Activated effector memory CD4-positive, alpha-beta T cell treated with Interleukin-2 at 50 U/mL for 16 hours (primary cell): Measurements from ENCODE around the gene CPED1.
"Not testable (repeated sequence)": the region's sequence is repeated elsewhere in the genome, so short reads cannot be mapped to it uniquely, and the experiment has no call there.

Source experiments
- DNase-seq: peaks from one replicate; pipeline ENCODE4 v3.0.0-alpha.2; 2020

CPED1 gene

GRCh38 chr7:121271098-121271497 is 282.6 kb downstream of the CPED1 start:
- DNase-seq = no peak

DNA sequence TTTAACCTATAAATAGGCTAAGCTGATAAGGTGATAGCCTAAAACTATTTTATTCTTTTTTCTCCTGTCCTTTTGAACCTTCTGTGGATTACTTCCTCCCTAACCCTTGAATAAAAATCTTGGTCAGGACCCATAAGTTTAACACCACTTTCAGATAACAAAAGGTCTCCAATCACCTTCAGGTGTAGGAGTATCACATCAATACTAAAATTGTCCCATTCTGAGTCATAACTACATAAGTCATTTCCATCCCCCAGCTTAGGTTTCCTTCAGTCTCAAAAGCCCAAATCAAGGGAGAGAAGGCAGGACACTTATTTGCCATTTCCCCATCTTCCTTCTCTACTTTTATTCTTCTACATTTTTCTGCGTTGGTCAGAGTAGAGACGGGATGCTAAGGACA is 283.4 kb downstream of the CPED1 start:
- DNase-seq = no peak

GRCh38 chr7:121272676-121273075 is 284.2 kb downstream of the CPED1 start:
- DNase-seq = no peak

DNA sequence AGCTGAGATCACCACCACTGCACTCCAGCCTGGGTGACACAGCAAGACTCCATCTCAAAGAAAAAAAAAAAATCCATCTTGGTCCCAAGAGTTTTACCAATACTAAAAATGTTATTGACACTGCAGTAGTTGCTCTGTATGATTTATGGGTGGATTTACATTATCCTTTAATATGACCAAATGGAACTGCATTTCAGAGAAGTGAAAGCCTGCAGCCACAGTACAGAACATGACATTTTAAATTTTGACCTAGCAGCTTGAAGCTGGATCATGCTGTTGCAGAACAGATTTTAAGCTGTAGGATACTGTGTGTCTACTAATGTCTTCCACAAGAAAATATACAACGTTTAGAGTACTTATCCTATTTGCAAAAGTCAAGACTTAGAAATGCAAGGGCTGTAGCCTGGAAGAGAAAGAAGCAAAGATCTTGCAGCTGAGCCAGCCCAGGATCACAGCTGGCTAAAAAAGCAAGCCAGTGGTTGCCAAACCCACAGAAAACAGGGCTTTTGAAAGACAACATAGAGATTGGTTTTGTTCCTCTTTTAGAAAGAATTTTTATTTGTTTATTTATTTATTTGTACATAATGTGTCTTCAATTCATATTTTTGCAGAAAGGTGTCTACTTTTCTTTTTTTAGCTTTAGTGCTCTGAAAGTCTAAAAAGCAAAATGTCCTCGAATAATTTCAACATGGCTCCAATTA is 285.1 kb downstream of the CPED1 start:
- DNase-seq = no peak

- no peak for DNase-seq
These were observed 286.0 kb downstream of the CPED1 start for GRCh38 chr7:121274467-121274866.

- no peak for DNase-seq
These were observed 286.7 kb downstream of the CPED1 start for GRCh38 chr7:121275204-121275603.

DNA sequence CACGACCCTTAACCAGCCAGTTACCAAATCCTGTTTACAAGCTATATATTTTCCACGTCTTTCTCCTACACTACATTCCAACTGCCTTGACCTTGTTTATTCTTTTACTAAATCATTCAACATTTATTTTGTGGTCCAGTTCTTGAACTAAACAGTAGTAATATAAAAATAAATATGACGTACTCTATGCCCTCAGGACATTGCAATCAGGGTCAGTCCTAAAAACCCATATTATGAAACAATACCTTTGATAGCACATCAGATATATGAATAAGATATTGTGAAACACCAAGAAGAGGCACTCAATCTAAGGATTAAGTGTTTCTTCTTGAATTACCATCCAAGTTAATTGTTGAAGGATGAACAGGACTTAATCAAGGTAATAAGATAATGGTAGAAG is 287.8 kb downstream of the CPED1 start:
- DNase-seq = no peak

DNA sequence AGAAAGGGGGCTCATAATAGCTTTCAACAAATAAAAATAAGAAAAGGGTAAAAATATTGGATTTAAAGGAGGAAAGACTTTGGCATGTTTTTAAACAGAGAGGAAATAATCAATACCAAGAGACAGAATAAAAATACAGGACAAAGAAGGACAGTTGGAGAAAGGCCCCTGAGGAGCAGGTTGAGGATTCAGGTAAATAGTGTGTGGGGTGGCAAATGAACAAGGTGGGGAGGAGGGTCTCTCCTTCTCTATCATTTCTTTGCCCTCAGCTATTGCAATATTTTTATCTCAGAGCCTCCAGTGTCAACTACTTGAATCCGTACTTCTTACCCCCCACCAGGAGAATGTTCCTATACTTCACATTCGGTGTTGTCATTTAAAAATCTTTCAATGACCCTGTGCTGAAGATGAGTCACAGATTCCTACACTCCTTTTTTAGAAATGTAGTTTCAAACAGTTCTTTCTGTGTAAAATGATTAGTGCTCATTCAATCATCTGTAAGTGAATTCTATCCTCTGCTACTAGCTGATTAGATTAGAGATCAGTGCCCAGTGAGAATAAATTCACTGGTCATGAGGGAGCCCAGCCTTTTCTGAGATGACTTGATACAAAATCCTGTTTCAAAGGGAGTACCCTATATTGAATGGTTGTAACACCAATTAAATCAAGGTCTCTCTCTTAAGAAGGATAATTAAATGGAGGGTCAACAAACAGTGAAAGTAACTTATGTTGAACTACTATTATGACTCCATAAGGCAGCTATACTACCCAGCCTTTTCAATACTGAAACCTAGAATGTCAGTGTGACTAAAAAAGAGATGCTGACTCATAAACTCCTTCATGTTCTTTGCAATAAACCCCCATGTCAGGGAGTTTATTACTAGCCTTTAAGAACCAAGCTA is 289.9 kb downstream of the CPED1 start:
- DNase-seq = no peak

GRCh38 chr7:121279060-121279620 is 290.6 kb downstream of the CPED1 start:
- DNase-seq = no peak

DNA sequence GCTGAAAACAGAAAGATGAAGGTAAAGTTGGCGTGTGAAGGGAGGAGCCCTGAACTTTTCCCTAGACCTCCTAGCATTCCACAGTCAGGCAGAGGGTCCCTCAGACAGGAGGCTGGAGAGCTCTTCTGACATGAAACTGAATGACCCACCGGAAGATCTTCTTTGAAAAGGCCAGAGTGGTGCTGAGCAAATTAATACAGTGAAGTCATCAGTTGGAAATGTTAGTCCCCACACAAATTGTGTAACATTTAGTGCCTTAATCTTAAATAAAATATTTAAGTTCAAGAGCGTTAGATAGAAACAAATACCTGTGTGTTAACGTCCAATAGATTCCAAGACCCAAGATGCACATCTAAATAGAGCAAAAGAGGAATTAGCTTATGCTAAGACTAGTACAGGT is 291.3 kb downstream of the CPED1 start:
- no peak for DNase-seq

DNA sequence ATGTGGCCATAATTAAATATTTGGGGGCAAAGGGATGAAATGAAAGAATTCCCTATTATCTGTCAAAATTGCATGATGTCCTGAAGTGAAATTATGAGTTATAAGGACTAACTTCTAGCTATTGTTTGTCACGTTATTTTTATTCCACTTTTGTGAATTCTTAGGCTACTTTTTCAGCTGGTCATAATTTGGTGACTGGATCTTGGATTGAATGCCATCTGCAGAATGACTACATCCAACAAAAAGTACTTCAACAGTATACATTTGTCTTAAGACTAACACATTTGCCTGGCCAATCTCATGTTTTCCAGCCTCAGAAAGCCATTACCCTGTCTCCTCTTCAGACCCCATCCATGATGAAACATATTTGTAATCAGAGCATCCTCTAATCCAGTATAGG is 292.1 kb downstream of the CPED1 start:
- DNase-seq = no peak

DNA sequence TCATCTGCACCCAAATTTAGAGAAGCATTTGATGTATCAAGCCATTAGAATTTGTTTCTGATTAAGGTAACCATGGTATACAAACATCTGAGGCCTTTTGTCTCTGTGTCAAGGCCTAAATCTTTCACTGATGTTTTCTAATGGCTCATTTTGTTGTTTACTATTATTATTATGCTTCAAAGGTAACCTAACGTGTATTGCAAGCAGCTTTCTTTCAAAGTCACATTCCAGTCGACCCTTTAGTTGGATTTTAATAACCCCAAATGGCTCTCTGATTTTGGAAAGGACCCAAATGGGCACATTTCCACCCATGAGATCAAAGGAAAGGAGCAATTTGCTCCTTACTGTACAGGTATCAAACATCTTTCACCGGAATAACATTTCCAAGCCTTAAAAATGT is 293.6 kb downstream of the CPED1 start:
- no peak for DNase-seq

DNA sequence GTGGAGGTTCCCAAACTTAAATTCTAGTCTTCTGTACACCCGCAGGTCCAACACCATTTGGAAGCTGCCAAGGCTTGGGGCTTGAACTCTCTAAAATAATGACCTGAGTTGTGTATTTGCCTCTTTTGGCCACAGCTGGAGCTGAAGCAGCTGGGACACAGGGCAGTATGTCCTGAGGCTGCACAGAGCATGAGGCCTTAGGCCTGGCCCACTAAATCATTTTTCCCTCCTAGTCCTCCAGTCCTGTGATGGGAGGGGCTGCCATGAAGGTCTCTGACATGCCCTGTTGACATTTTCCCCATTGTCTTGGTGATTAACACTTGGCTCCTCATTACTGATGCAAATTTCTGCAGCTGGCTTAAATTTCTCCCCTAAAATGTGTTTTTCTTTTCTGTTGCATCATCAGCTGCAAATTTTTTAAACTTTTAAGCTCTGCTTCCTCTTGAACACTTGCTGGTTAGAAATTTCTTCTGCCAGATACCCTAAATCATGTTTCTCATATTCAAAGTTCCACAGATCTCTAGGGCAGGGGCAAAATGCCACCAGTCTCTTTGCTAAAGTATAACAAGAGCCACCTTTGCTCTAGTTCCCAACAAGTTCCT is 296.7 kb downstream of the CPED1 start:
- no peak for DNase-seq

- DNase-seq = no peak
These were observed 297.7 kb downstream of the CPED1 start for GRCh38 chr7:121286186-121286585.

DNA sequence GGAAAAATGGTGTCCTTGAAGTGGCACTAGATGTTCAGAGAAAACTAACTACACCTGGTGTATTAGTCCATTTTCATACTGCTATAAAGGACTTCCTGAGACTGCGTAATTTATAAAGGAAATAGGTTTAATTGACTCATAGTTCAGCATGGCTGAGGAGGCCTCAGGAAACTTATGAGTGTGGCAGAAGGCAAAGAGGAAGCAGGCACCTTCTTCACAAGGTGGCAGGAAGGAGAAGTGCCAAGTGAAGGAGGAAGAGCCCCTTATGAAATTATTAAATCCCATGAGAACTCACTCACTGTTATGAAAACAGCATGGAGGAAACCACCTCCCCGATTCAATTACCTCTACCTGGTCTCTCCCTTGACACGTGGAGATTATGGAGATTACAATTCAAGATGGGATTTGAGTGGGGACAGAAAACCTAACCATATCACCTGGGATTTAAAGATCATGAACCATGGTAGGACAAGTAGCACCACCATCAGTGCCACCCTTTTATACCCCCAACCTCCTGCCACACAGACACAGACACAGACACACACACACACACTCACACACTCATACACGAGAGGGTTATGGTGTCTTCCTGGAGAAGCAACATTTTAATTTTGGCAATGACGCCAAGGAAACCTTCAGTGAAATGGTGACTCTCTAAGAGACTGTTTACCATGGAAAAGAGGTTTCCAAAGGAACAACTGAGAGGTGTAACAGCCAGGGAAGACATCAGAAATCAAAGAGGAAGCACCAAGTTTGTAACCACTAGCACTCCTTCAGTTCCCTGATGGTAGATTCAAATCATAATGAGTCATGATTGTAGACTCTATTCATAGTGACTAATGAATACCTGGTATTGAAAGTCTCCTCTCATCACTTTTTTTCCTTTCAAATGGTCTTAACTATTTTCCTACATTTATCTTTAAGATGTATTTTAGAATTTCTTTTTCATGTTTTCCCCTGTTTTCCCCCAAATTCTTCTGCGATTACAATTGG is 298.5 kb downstream of the CPED1 start:
- no peak for DNase-seq

- DNase-seq = no peak
These were observed 300.4 kb downstream of the CPED1 start for GRCh38 chr7:121288894-121289293.

DNA sequence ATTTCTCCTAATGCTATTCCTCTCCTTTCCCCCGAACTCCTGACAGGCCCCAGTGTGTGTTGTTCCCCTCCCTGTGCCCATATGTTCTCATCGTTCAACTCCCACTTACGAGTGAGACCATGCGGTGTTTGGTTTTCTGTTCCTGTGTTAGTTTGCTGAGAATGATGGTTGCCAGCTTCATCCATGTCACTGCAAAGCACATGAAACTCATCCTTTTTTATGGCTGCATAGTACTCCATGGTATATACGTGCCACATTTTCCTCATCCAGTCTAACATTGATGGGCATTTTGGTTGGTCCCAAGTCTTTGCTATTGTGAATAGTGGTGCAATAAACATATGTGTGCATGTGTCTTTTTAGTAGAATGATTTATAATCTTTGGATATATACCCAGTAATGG is 301.4 kb downstream of the CPED1 start:
- DNase-seq = not testable (repeated sequence)

DNA sequence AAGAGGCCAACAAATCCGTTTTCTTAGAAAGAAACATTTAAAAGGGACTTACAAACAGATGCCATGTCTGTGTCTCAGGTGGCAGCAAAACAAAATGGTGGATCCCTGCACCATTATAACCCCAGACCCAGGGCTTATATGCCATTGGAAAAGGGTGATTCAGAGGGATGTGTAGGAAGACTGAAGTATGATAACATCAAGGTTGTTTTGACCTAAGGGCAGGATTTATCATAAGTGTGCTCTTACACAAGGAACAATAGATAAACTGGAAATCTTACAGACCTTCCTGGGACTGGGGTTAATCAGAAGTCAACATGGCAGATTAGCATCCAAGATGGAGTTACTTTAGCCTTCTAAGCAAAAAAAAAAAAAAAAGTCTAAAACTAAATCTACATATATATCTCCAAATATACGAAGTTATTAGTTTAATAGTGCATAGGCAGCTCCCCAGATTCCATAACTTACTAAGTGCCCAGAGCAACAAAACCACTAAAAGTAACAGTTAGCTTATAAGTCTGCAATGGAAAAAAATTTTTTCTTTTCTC is 306.0 kb downstream of the CPED1 start:
- DNase-seq = no peak

DNA sequence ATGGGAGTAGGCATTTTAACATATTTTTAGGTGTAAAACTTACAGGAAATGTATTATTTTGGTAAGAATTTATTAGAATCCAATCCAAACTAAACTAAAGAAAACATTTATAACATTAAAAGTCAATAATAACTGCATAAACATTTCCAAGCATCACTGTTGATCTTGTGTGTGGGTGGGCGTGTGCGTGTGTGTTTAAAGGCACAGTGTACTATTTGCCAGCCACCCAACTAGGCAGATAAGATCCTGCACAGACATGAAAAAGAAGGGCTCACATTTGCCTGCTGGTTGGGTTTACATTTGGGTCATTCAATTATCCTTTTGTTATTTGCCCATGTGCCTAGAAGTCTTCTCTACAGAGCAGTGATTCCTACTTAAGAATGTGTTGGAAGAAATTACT is 309.3 kb downstream of the CPED1 start:
- no peak for DNase-seq

- no peak for DNase-seq
These were observed 310.3 kb downstream of the CPED1 start for GRCh38 chr7:121298831-121299239.

GRCh38 chr7:121300685-121301420 is 312.3 kb downstream of the CPED1 start:
- no peak for DNase-seq
